ENCODE results near the gene ZFX. TPM values are rescaled to one million over a fixed set of nuclear protein-coding genes. Genes with fewer than 3 reads are reported as not detected.

Gene ZFX
- total RNA-seq, 1 donor from 2014 or later: 35.7 TPM

DNA sequence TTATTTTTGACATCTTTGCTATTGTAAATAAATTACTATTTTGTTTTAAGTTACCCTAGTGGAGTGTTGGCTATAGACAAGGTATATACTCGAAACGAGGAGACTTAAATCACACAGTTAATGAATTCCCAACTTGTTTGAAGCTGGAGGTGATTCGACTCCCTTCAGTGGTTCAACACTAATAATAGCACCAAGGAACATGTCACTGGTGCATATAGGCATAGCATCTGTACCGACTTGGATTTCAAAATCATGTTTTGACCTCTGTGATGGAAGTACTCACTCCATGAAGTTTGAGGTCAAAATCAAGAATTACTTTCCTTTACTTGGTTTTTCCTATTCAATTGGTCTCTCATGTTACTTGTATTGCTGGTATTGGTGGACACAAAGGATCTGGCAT is 66.5 kb downstream of the ZFX start:
- Histone ChIP-seq H2AFZ (ENCODE audit: low read depth, low read length) (no peak overlapping the region), H3K9ac (ENCODE audit: low read length) (no peak overlapping the region), H4K20me1 (ENCODE audit: insufficient read depth, low read length) (peaks cover 3% of the 10 kb centered on the region), H3K4me1 (ENCODE audit: insufficient read depth, low read length) (no peaks in the 10 kb centered on the region), H3K9me3 (ENCODE audit: insufficient read depth, low read depth, low read length) (no peaks in the 10 kb centered on the region), H3K27me3 (ENCODE audit: insufficient read depth, low read length) (no peaks in the 10 kb centered on the region), H3K27ac (ENCODE audit: low read depth, low read length) (no peak overlapping the region), H3K79me2 (ENCODE audit: insufficient read depth, low read length) (peaks cover 7% of the 10 kb centered on the region), H3K36me3 (ENCODE audit: insufficient read depth, low read length) (peaks cover 7% of the 10 kb centered on the region), H3K4me3 (ENCODE audit: insufficient read depth, low read depth, low read length) (no peak overlapping the region), H3K4me2 (ENCODE audit: low read length) (no peak overlapping the region)
- DNase-seq (ENCODE audit: low read depth) (no peak), FAIRE-seq (peak; percentile 92)
- no peak for TF ChIP-seq EZH2 (IDR thresholded peaks at IDR 0.05; ENCODE audit: insufficient read depth, low read length)
- TF ChIP-seq, protein P1, sequence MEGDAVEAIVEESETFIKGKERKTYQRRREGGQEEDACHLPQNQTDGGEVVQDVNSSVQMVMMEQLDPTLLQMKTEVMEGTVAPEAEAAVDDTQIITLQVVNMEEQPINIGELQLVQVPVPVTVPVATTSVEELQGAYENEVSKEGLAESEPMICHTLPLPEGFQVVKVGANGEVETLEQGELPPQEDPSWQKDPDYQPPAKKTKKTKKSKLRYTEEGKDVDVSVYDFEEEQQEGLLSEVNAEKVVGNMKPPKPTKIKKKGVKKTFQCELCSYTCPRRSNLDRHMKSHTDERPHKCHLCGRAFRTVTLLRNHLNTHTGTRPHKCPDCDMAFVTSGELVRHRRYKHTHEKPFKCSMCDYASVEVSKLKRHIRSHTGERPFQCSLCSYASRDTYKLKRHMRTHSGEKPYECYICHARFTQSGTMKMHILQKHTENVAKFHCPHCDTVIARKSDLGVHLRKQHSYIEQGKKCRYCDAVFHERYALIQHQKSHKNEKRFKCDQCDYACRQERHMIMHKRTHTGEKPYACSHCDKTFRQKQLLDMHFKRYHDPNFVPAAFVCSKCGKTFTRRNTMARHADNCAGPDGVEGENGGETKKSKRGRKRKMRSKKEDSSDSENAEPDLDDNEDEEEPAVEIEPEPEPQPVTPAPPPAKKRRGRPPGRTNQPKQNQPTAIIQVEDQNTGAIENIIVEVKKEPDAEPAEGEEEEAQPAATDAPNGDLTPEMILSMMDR (IDR thresholded peaks at IDR 0.05; ENCODE audit: insufficient read depth, low read depth, low read length): no peak
- Mint-ChIP-seq H3K4me3 (ENCODE audit: unreplicated experiment) (no peak overlapping the region), H3K4me1 (ENCODE audit: low read depth, unreplicated experiment) (no peaks in the 10 kb centered on the region), H3K27ac (ENCODE audit: unreplicated experiment) (no peak overlapping the region), H3K27me3 (ENCODE audit: low read depth, unreplicated experiment) (no peaks in the 10 kb centered on the region), H3K9me3 (ENCODE audit: unreplicated experiment) (no peaks in the 10 kb centered on the region), H3K36me3 (ENCODE audit: low read depth, unreplicated experiment) (no peaks in the 10 kb centered on the region)

DNA sequence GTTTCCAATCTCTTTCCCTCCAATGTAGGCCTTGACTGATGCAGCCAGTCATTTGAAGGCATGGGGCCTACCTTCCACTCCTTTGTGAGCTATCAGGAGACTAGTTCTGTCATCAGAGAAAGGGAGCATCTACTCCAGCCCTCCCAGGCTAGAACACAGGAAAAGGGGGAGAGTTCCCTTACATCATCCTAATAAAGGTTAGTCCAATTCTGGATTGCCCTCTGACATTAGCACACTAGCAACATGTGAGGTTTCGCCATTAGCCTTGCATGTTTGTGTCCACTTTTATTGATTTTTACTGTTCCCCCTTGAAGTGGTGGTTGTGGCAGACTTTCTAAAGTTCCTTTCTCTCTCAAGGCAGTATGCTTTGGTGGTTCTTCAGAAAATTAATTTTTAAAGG is 67.3 kb downstream of the ZFX start:
- Mint-ChIP-seq H3K4me3 (ENCODE audit: unreplicated experiment) (no peak overlapping the region), H3K4me1 (ENCODE audit: low read depth, unreplicated experiment) (no peaks in the 10 kb centered on the region), H3K9me3 (ENCODE audit: unreplicated experiment) (no peaks in the 10 kb centered on the region), H3K27ac (ENCODE audit: unreplicated experiment) (no peak overlapping the region), H3K27me3 (ENCODE audit: low read depth, unreplicated experiment) (no peaks in the 10 kb centered on the region), H3K36me3 (ENCODE audit: low read depth, unreplicated experiment) (no peaks in the 10 kb centered on the region)
- peaks cover 3% of the 10 kb centered on the region for H4K20me1 ChIP-seq (ENCODE audit: insufficient read depth, low read length)
- H3K9ac ChIP-seq (ENCODE audit: low read length): no peak overlapping the region
- H3K9me3 ChIP-seq (ENCODE audit: insufficient read depth, low read depth, low read length): no peaks in the 10 kb centered on the region
- H3K4me1 ChIP-seq (ENCODE audit: insufficient read depth, low read length): no peaks in the 10 kb centered on the region
- no peak overlapping the region for H3K27ac ChIP-seq (ENCODE audit: low read depth, low read length)
- TF ChIP-seq, protein P1 (IDR thresholded peaks at IDR 0.05; ENCODE audit: insufficient read depth, low read depth, low read length): no peak
- no peak for TF ChIP-seq EZH2 (IDR thresholded peaks at IDR 0.05; ENCODE audit: insufficient read depth, low read length)
- no peak overlapping the region for H3K4me3 ChIP-seq (ENCODE audit: insufficient read depth, low read depth, low read length)
- H3K79me2 ChIP-seq (ENCODE audit: insufficient read depth, low read length): peaks cover 5% of the 10 kb centered on the region
- DNase-seq (ENCODE audit: low read depth): no peak
- H3K4me2 ChIP-seq (ENCODE audit: low read length): no peak overlapping the region
- H3K27me3 ChIP-seq (ENCODE audit: insufficient read depth, low read length): no peaks in the 10 kb centered on the region
- H2AFZ ChIP-seq (ENCODE audit: low read depth, low read length): no peak overlapping the region
- peaks cover 4% of the 10 kb centered on the region for H3K36me3 ChIP-seq (ENCODE audit: insufficient read depth, low read length)
- no peak for FAIRE-seq

DNA sequence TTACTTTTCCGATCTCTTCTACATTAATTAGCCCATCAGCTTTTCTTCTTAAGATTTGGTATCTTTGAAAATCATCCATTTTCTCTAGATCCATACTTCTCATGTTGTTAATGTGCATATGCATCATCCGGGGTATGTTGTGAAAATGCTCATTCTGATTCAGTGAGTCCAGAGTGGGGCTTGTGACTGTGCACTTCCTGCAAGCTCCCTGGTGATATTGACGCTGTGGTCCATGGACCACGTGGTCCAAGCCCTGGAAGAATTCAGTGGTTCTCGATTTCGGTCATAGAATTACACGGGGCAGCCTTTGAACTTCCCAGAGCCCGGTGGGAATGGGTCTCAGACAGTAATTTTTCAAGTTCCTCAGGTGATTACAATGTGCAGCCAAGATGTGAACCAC is 69.8 kb downstream of the ZFX start:
- no peak overlapping the region for H3K4me3 ChIP-seq (ENCODE audit: insufficient read depth, low read depth, low read length)
- no peaks in the 10 kb centered on the region for H4K20me1 ChIP-seq (ENCODE audit: insufficient read depth, low read length)
- no peaks in the 10 kb centered on the region for H3K4me1 Mint-ChIP-seq (ENCODE audit: low read depth, unreplicated experiment)
- H3K27me3 ChIP-seq (ENCODE audit: insufficient read depth, low read length): no peaks in the 10 kb centered on the region
- H3K36me3 Mint-ChIP-seq (ENCODE audit: low read depth, unreplicated experiment): no peaks in the 10 kb centered on the region
- H3K79me2 ChIP-seq (ENCODE audit: insufficient read depth, low read length): no peaks in the 10 kb centered on the region
- no peak overlapping the region for H3K4me3 Mint-ChIP-seq (ENCODE audit: unreplicated experiment)
- H3K9me3 Mint-ChIP-seq (ENCODE audit: unreplicated experiment): no peaks in the 10 kb centered on the region
- H3K4me1 ChIP-seq (ENCODE audit: insufficient read depth, low read length): no peaks in the 10 kb centered on the region
- no peak overlapping the region for H3K4me2 ChIP-seq (ENCODE audit: low read length)
- no peaks in the 10 kb centered on the region for H3K9me3 ChIP-seq (ENCODE audit: insufficient read depth, low read depth, low read length)
- no peak overlapping the region for H3K27ac Mint-ChIP-seq (ENCODE audit: unreplicated experiment)
- no peaks in the 10 kb centered on the region for H3K36me3 ChIP-seq (ENCODE audit: insufficient read depth, low read length)
- H3K27me3 Mint-ChIP-seq (ENCODE audit: low read depth, unreplicated experiment): no peaks in the 10 kb centered on the region
- FAIRE-seq (peak; percentile 77), DNase-seq (ENCODE audit: low read depth) (no peak)
- no peak for TF ChIP-seq EZH2 (IDR thresholded peaks at IDR 0.05; ENCODE audit: insufficient read depth, low read length)
- TF ChIP-seq, protein P1 (IDR thresholded peaks at IDR 0.05; ENCODE audit: insufficient read depth, low read depth, low read length): no peak
- H3K9ac ChIP-seq (ENCODE audit: low read length): no peak overlapping the region
- H3K27ac ChIP-seq (ENCODE audit: low read depth, low read length): no peak overlapping the region
- no peak overlapping the region for H2AFZ ChIP-seq (ENCODE audit: low read depth, low read length)

All from astrocyte (in vitro differentiated cells and primary cell).